ENCODE data around the gene HHAT.

DNA sequence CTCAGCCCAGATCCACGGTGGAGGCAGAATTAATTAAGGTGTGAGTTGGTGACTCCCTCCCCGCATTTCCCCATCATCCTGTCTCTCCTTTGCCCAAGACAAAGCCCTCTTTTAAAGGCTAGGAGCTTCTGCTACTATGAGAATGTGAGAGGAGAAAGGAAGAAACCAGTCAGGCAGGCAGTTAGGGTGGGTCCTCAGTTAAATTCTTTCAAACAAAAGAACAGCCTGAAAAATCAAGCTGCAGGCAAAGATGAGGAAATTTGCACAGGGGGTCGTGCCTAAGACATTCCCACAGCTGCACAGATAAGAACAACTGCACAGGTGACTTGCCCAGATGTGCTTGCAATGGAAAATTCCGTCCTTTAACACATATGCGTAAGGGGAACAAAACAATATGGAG is 48.5 kb upstream of the HHAT start:
- no peak for TF ChIP-seq POLR2A (IDR thresholded peaks at IDR 0.05)
- TF ChIP-seq, protein P1, sequence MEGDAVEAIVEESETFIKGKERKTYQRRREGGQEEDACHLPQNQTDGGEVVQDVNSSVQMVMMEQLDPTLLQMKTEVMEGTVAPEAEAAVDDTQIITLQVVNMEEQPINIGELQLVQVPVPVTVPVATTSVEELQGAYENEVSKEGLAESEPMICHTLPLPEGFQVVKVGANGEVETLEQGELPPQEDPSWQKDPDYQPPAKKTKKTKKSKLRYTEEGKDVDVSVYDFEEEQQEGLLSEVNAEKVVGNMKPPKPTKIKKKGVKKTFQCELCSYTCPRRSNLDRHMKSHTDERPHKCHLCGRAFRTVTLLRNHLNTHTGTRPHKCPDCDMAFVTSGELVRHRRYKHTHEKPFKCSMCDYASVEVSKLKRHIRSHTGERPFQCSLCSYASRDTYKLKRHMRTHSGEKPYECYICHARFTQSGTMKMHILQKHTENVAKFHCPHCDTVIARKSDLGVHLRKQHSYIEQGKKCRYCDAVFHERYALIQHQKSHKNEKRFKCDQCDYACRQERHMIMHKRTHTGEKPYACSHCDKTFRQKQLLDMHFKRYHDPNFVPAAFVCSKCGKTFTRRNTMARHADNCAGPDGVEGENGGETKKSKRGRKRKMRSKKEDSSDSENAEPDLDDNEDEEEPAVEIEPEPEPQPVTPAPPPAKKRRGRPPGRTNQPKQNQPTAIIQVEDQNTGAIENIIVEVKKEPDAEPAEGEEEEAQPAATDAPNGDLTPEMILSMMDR (IDR thresholded peaks at IDR 0.05 in 4 of 5, conservative IDR thresholded peaks at IDR 0.05 in 1 of 5): no peak

All from gastrocnemius medialis (tissue), 4 donors.